Hepatocyte (in vitro differentiated cells): ENCODE measurements around the gene FCRL4. TPM values are rescaled to one million over a fixed set of nuclear protein-coding genes. Genes with fewer than 3 reads are reported as not detected.
A peak's percentile ranks its signal among the peaks of the same experiment; 100 is the strongest.

Source experiments
- DNase-seq: peaks from one replicate; pipeline ENCODE4 v3.0.0-alpha.2; 2016; ENCODE audit warnings: low spot score
- H2AFZ ChIP-seq: fragments of 200-600 bp; sonication (generic); 2 replicates; pipeline ENCODE4 v1.6.0; 2016; ENCODE audit warnings: antibody characterized with exemption, mild to moderate bottlenecking
- H3K27ac ChIP-seq: fragments of 200-600 bp; sonication (generic); 2 replicates; pipeline ENCODE4 v1.5.1; 2016; ENCODE audit warnings: mild to moderate bottlenecking
- H3K27me3 ChIP-seq: fragments of 200-600 bp; sonication (generic); 2 replicates; pipeline ENCODE4 v1.6.1; 2016
- H3K36me3 ChIP-seq: fragments of 200-600 bp; sonication (generic); replicated peaks from 2 replicates; pipeline ENCODE4 v1.5.1; 2016; ENCODE audit warnings: low read depth; ENCODE audit not compliant: insufficient read depth
- H3K4me1 ChIP-seq: fragments of 200-600 bp; sonication (generic); 2 replicates; pipeline ENCODE4 v1.5.1; 2016; ENCODE audit warnings: mild to moderate bottlenecking, moderate library complexity; ENCODE audit not compliant: insufficient read depth
- H3K4me2 ChIP-seq: fragments of 200-600 bp; sonication (generic); 2 replicates; pipeline ENCODE4 v1.6.0; 2016
- H3K4me3 ChIP-seq: fragments of 200-600 bp; sonication (generic); 2 replicates; pipeline ENCODE4 v1.5.1; 2016; ENCODE audit warnings: mild to moderate bottlenecking
- H3K79me2 ChIP-seq: fragments of 200-600 bp; sonication (generic); 2 replicates; pipeline ENCODE4 v1.6.0; 2017; ENCODE audit warnings: mild to moderate bottlenecking
- H3K9me2 ChIP-seq: fragments of 200-600 bp; sonication (generic); replicated peaks from 2 replicates; pipeline ENCODE4 v1.6.0; 2017; ENCODE audit warnings: mild to moderate bottlenecking; ENCODE audit not compliant: insufficient read depth
- H3K9me3 ChIP-seq: fragments of 200-600 bp; sonication (generic); 2 replicates; pipeline ENCODE4 v1.5.1; 2016; ENCODE audit warnings: low read depth, mild to moderate bottlenecking
- H4K20me1 ChIP-seq: fragments of 200-600 bp; sonication (generic); 2 replicates; pipeline ENCODE4 v1.6.0; 2016; ENCODE audit warnings: mild to moderate bottlenecking; ENCODE audit not compliant: insufficient read depth, poor library complexity, severe bottlenecking
- EZH2 ChIP-seq: fragments of 200-600 bp; sonication (generic); IDR thresholded peaks from 2 replicates; pipeline ENCODE4 v1.6.1; 2016; ENCODE audit warnings: antibody characterized with exemption, mild to moderate bottlenecking, borderline replicate concordance
- EZH2phosphoT487 ChIP-seq: fragments of 200-600 bp; sonication (generic); IDR thresholded peaks from one replicate; pipeline ENCODE4 v1.6.1; 2018; ENCODE audit warnings: antibody characterized with exemption, mild to moderate bottlenecking, low read depth, moderate library complexity; ENCODE audit not compliant: unreplicated experiment, severe bottlenecking
- WGBS: methylation state at CpG from one replicate; pipeline ENCODE4 v1.1.6; 2016; ENCODE audit warnings: low lambda C conversion rate; ENCODE audit errors: missing lambda C conversion rate; 5-methylcytosine and 5-hydroxymethylcytosine counted together
- polyA plus RNA-seq: library from polyadenylated mRNA; unstranded; fragments of >200 nt; fragmentation: Nextera tagmentation; extraction: Ambion mirVana; gene quantifications from 2 replicates; pipeline ENCODE4 v1.2.1, GENCODE V29; 2016
- total RNA-seq: library from RNA; depleted of rRNA; stranded (reverse); fragments of >200 nt; gene quantifications from 2 replicates; pipeline ENCODE4 v1.2.3, GENCODE V29; 2014
- TF ChIP-seq, protein P1 (sequence below): fragments of 200-600 bp; sonication (generic); IDR thresholded peaks from 2 replicates; pipeline ENCODE4 v1.5.1; 2016; ENCODE audit warnings: antibody characterized with exemption, mild to moderate bottlenecking; ENCODE audit not compliant: poor library complexity

FCRL4 gene
- total and polyA plus RNA-seq, 2 experiments from 2014 or later: not detected

- H3K4me1 ChIP-seq: no peaks in the 10 kb centered on the region
- H3K79me2 ChIP-seq: no peaks in the 10 kb centered on the region
- no peaks in the 10 kb centered on the region for H3K9me2 ChIP-seq
- H4K20me1 ChIP-seq: no peaks in the 10 kb centered on the region
- no peak for DNase-seq
- no peak overlapping the region for H3K4me2 ChIP-seq
- 91% methylated on average over 2 of the region's 2 CpGs for WGBS
- no peak overlapping the region for H3K27ac ChIP-seq
- H3K27me3 ChIP-seq: no peaks in the 10 kb centered on the region
- no peak overlapping the region for H2AFZ ChIP-seq
- H3K36me3 ChIP-seq: no peaks in the 10 kb centered on the region
- H3K9me3 ChIP-seq: no peaks in the 10 kb centered on the region
- H3K4me3 ChIP-seq: no peak overlapping the region
- no peak for TF ChIP-seq EZH2
- TF ChIP-seq, protein P1, sequence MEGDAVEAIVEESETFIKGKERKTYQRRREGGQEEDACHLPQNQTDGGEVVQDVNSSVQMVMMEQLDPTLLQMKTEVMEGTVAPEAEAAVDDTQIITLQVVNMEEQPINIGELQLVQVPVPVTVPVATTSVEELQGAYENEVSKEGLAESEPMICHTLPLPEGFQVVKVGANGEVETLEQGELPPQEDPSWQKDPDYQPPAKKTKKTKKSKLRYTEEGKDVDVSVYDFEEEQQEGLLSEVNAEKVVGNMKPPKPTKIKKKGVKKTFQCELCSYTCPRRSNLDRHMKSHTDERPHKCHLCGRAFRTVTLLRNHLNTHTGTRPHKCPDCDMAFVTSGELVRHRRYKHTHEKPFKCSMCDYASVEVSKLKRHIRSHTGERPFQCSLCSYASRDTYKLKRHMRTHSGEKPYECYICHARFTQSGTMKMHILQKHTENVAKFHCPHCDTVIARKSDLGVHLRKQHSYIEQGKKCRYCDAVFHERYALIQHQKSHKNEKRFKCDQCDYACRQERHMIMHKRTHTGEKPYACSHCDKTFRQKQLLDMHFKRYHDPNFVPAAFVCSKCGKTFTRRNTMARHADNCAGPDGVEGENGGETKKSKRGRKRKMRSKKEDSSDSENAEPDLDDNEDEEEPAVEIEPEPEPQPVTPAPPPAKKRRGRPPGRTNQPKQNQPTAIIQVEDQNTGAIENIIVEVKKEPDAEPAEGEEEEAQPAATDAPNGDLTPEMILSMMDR: no peak
- TF ChIP-seq EZH2phosphoT487: no peak
Measured at GRCh38 chr1:157595356-157595755, 2.5 kb downstream of the FCRL4 start.

DNA sequence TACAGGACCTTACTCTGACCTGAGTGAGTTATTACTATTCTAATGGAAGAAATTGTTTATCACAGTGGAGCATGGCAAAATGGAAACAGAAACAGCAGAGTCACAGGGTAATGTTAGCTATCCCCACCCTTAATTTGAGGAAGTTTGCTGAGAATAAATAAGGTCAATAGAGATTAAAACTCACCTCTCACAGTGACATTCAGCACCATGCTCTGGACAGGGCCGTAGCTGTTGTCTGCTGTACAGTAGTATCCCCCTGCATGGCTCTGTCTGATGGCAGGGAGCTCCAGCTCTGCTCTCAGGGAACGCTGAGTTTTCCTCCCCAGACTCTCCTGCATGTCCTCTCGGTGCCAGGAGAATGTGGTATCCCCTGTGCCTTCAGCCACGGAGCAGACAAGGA is 11.9 kb downstream of the FCRL4 start:
- Histone ChIP-seq H3K27ac (no peak overlapping the region), H2AFZ (no peak overlapping the region), H3K27me3 (peaks cover 14% of the 10 kb centered on the region)

GRCh38 chr1:157584503-157584902 is 13.4 kb downstream of the FCRL4 start:
- 79% methylated on average over 3 of the region's 3 CpGs for WGBS
- TF ChIP-seq EZH2 (no peak), EZH2phosphoT487 (no peak)
- TF ChIP-seq, protein P1: no peak
- Histone ChIP-seq H3K27me3 (peaks cover 14% of the 10 kb centered on the region), H3K9me2 (no peaks in the 10 kb centered on the region), H3K4me1 (no peaks in the 10 kb centered on the region), H3K4me3 (no peak overlapping the region), H3K27ac (no peak overlapping the region), H2AFZ (no peak overlapping the region), H3K36me3 (no peaks in the 10 kb centered on the region), H3K79me2 (no peaks in the 10 kb centered on the region), H3K4me2 (no peak overlapping the region), H3K9me3 (no peaks in the 10 kb centered on the region), H4K20me1 (no peaks in the 10 kb centered on the region)
- DNase-seq: no peak

More for the DNA sequence above, 11.9 kb downstream of the FCRL4 start:
- Histone ChIP-seq H3K9me2 (no peaks in the 10 kb centered on the region), H3K4me3 (no peak overlapping the region), H3K36me3 (no peaks in the 10 kb centered on the region), H4K20me1 (no peaks in the 10 kb centered on the region), H3K4me1 (no peaks in the 10 kb centered on the region), H3K79me2 (no peaks in the 10 kb centered on the region), H3K4me2 (no peak overlapping the region), H3K9me3 (no peaks in the 10 kb centered on the region)
- 60% methylated on average over 4 of the region's 4 CpGs for WGBS
- DNase-seq: peak; percentile 18
- TF ChIP-seq, protein P1: no peak
- TF ChIP-seq EZH2: no peak
- no peak for TF ChIP-seq EZH2phosphoT487

GRCh38 chr1:157580828-157581210 is 17.1 kb downstream of the FCRL4 start:
- 82% methylated on average over 1 of the region's 1 CpG for WGBS
- Histone ChIP-seq H3K4me2 (no peak overlapping the region), H3K9me2 (no peaks in the 10 kb centered on the region), H3K9me3 (no peaks in the 10 kb centered on the region), H3K4me1 (no peaks in the 10 kb centered on the region), H2AFZ (no peak overlapping the region), H4K20me1 (no peaks in the 10 kb centered on the region), H3K4me3 (no peak overlapping the region), H3K27me3 (no peaks in the 10 kb centered on the region), H3K79me2 (no peaks in the 10 kb centered on the region), H3K27ac (no peak overlapping the region), H3K36me3 (no peaks in the 10 kb centered on the region)
- TF ChIP-seq, protein P1: no peak
- no peak for DNase-seq
